WTC11 (cell line): ENCODE data around the gene BBOF1. TPM values are rescaled to one million over a fixed set of nuclear protein-coding genes. Genes with fewer than 3 reads are reported as not detected.
A peak's percentile ranks its signal among the peaks of the same experiment; 100 is the strongest.

Source experiments
- ATAC-seq: fragments of 200-7000 bp; cut with Tn5 transposase; 2 replicates; pipeline ENCODE4 v1.10.0; 2021; ENCODE audit warnings: mild to moderate bottlenecking, moderate library complexity
- CTCF ChIA-PET: fragments of 300-600 bp; sonication (Branson Sonifier 250); formaldehyde crosslinking; loops from one replicate; lab custom pipeline; 2021; ENCODE audit warnings: antibody characterized with exemption; lab: Charles Lee
- POLR2A ChIA-PET: fragments of 350-600 bp; sonication (Branson Sonifier 250); formaldehyde crosslinking; loops from one replicate; lab custom pipeline; 2021; ENCODE audit warnings: antibody characterized with exemption; lab: Charles Lee
- DNase-seq: peaks from one replicate; pipeline ENCODE4 v3.0.0; 2021; ENCODE audit warnings: low spot score
- H3K27ac Mint-ChIP-seq: 2 replicates; pipeline ENCODE4 v1.8.0; 2021; ENCODE audit warnings: mixed read lengths
- H3K27me3 Mint-ChIP-seq: 2 replicates; pipeline ENCODE4 v1.8.0; 2021; ENCODE audit warnings: low read depth, mild to moderate bottlenecking, moderate library complexity, mixed read lengths
- H3K36me3 Mint-ChIP-seq: 2 replicates; pipeline ENCODE4 v1.8.0; 2021; ENCODE audit warnings: mixed read lengths
- H3K4me1 Mint-ChIP-seq: 2 replicates; pipeline ENCODE4 v1.8.0; 2022; ENCODE audit warnings: mixed read lengths
- H3K4me3 Mint-ChIP-seq: 2 replicates; pipeline ENCODE4 v1.8.0; 2021; ENCODE audit warnings: mild to moderate bottlenecking, moderate library complexity, mixed read lengths
- H3K9me3 Mint-ChIP-seq: 2 replicates; pipeline ENCODE4 v1.8.0; 2021; ENCODE audit warnings: mixed read lengths
- CDX4 ChIP-seq: fragments of 250-450 bp; sonication (Bioruptor Pico); IDR thresholded peaks from 2 replicates; pipeline ENCODE4 v1.9.0; 2021; ENCODE audit warnings: moderate library complexity, mild to moderate bottlenecking, inconsistent platforms, borderline replicate concordance
- ELF4 ChIP-seq: sonication (generic); formaldehyde crosslinking; IDR thresholded peaks from 2 replicates; pipeline ENCODE4 v1.8.1; 2022; ENCODE audit warnings: low read depth, mild to moderate bottlenecking, moderate library complexity, missing genetic modification reagents
- ETV6 ChIP-seq: sonication (generic); formaldehyde crosslinking; IDR thresholded peaks from 2 replicates; pipeline ENCODE4 v1.8.1; 2022; ENCODE audit warnings: mild to moderate bottlenecking, missing genetic modification reagents
- GABPB1 ChIP-seq: sonication (generic); formaldehyde crosslinking; IDR thresholded peaks from 2 replicates; pipeline ENCODE4 v1.8.1; 2023; ENCODE audit warnings: mild to moderate bottlenecking, missing genetic modification reagents
- KAT7 ChIP-seq: sonication (generic); formaldehyde crosslinking; IDR thresholded peaks from 2 replicates; pipeline ENCODE4 v1.8.1; 2023; ENCODE audit warnings: missing genetic modification reagents, mild to moderate bottlenecking, borderline replicate concordance
- MLX ChIP-seq: sonication (generic); formaldehyde crosslinking; IDR thresholded peaks from 2 replicates; pipeline ENCODE4 v1.8.1; 2023; ENCODE audit warnings: mild to moderate bottlenecking, missing genetic modification reagents, moderate library complexity
- NFE2L1 ChIP-seq: sonication (generic); formaldehyde crosslinking; IDR thresholded peaks from 2 replicates; pipeline ENCODE4 v1.8.1; 2023; ENCODE audit warnings: missing genetic modification reagents
- NFYB ChIP-seq: sonication (generic); formaldehyde crosslinking; conservative IDR thresholded peaks from 2 replicates; pipeline ENCODE4 v1.8.0; 2022; ENCODE audit warnings: low read depth, missing genetic modification reagents
- NR2C2 ChIP-seq: sonication (generic); formaldehyde crosslinking; IDR thresholded peaks from 2 replicates; pipeline ENCODE4 v1.8.0; 2022; ENCODE audit warnings: mild to moderate bottlenecking, missing genetic modification reagents
- PRDM15 ChIP-seq: sonication (generic); formaldehyde crosslinking; IDR thresholded peaks from 2 replicates; pipeline ENCODE4 v1.8.0; 2022; ENCODE audit warnings: missing genetic modification reagents
- PRRX2 ChIP-seq: fragments of 250-450 bp; sonication (Bioruptor Pico); IDR thresholded peaks from 2 replicates; pipeline ENCODE4 v1.8.0; 2021; ENCODE audit warnings: mild to moderate bottlenecking
- SP1 ChIP-seq: sonication (generic); formaldehyde crosslinking; conservative IDR thresholded peaks from 2 replicates; pipeline ENCODE4 v1.8.1; 2022; ENCODE audit warnings: missing genetic modification reagents
- TEAD4 ChIP-seq: sonication (generic); formaldehyde crosslinking; IDR thresholded peaks from 2 replicates; pipeline ENCODE4 v1.8.0; 2022; ENCODE audit warnings: mild to moderate bottlenecking, missing genetic modification reagents
- USF2 ChIP-seq: sonication (generic); formaldehyde crosslinking; IDR thresholded peaks from 2 replicates; pipeline ENCODE4 v1.8.1; 2023; ENCODE audit warnings: mild to moderate bottlenecking, missing genetic modification reagents, moderate library complexity
- ZBTB21 ChIP-seq: sonication (generic); formaldehyde crosslinking; IDR thresholded peaks from 2 replicates; pipeline ENCODE4 v1.8.1; 2023; ENCODE audit warnings: mild to moderate bottlenecking, missing genetic modification reagents, borderline replicate concordance
- ZBTB43 ChIP-seq: sonication (generic); formaldehyde crosslinking; IDR thresholded peaks from 2 replicates; pipeline ENCODE4 v1.8.1; 2023; ENCODE audit warnings: mild to moderate bottlenecking, missing genetic modification reagents
- ZNF263 ChIP-seq: sonication (generic); formaldehyde crosslinking; IDR thresholded peaks from 2 replicates; pipeline ENCODE4 v1.8.1; 2022; ENCODE audit warnings: low read depth, mild to moderate bottlenecking, moderate library complexity, missing genetic modification reagents
- ZNF671 ChIP-seq: fragments of 250-450 bp; sonication (Bioruptor Pico); IDR thresholded peaks from 2 replicates; pipeline ENCODE4 v1.8.0; 2021; ENCODE audit warnings: mild to moderate bottlenecking
- total RNA-seq: library from RNA; stranded (reverse); gene quantifications from 3 replicates; pipeline ENCODE4 v1.2.3, GENCODE V29; 2021

Gene BBOF1
- total RNA-seq, 1 experiment from 2014 or later, result 0.98 TPM

- ChIA-PET CTCF (no interaction called here), POLR2A (no interaction called here)
- no peak for TF ChIP-seq NFE2L1
- TF ChIP-seq PRRX2 (CRISPR knock-in tag), result no peak
- no peak for TF ChIP-seq PRDM15 (CRISPR knock-in tag)
- TF ChIP-seq MLX (CRISPR knock-in tag), result no peak
- no peak for TF ChIP-seq NR2C2 (CRISPR knock-in tag)
- TF ChIP-seq ZNF671 (CRISPR knock-in tag), result no peak
- TF ChIP-seq GABPB1 (CRISPR knock-in tag), result no peak
- peak; percentile 22 for ATAC-seq
- H3K4me1 Mint-ChIP-seq, result peaks cover 8% of the 10 kb centered on the region
- H3K27ac Mint-ChIP-seq, result no peak overlapping the region
- peaks cover 21% of the 10 kb centered on the region for H3K27me3 Mint-ChIP-seq
- H3K36me3 Mint-ChIP-seq, result no peaks in the 10 kb centered on the region
- no peaks in the 10 kb centered on the region for H3K9me3 Mint-ChIP-seq
- DNase-seq, result no peak
- peak overlapping the region; percentile 83 for H3K4me3 Mint-ChIP-seq
These were observed 424 bp downstream of the BBOF1 start for GRCh38 chr14:74019408-74020137.

- no peaks in the 10 kb centered on the region for H3K9me3 Mint-ChIP-seq
- ATAC-seq, result no peak
These were observed 3.2 kb downstream of the BBOF1 start for GRCh38 chr14:74022346-74022745.

More at GRCh38 chr14:74022346-74022745, 3.2 kb downstream of the BBOF1 start:
- no peak for DNase-seq
- Mint-ChIP-seq H3K4me1 (peaks cover 8% of the 10 kb centered on the region), H3K27ac (no peak overlapping the region), H3K4me3 (no peak overlapping the region), H3K36me3 (no peaks in the 10 kb centered on the region), H3K27me3 (peaks cover 21% of the 10 kb centered on the region)
- ChIA-PET POLR2A (interaction anchor here (0.7 kb wide), 1 partner anchor 503 kb away, joined by 3 read pairs; no protein-coding TSS in a partner anchor), CTCF (no interaction called here)
- TF ChIP-seq ZBTB21 (CRISPR knock-in tag) (no peak), CDX4 (CRISPR knock-in tag) (no peak), ETV6 (CRISPR knock-in tag) (no peak), NR2C2 (CRISPR knock-in tag) (no peak), PRRX2 (CRISPR knock-in tag) (no peak), KAT7 (CRISPR knock-in tag) (no peak), ZNF263 (CRISPR knock-in tag) (no peak), NFYB (CRISPR knock-in tag) (no peak), TEAD4 (no peak), ZBTB43 (no peak), ELF4 (no peak), SP1 (no peak), USF2 (CRISPR knock-in tag) (no peak)
